Measurements from ENCODE around the gene TMEM95.

- TF ChIP-seq CTCF (IDR thresholded peaks at IDR 0.05) (no peak), POLR2A (IDR thresholded peaks at IDR 0.05) (no peak)
Observed at GRCh38 chr17:7354262-7354843, 603 bp upstream of the TMEM95 start.
